ENCODE measurements around the gene ZNF428.

GRCh38 chr19:43620061-43621001 is 902 bp upstream of the ZNF428 start:
- TF ChIP-seq CTCF (IDR thresholded peaks at IDR 0.05 in 4 of 5, conservative IDR thresholded peaks at IDR 0.05 in 1 of 5) (no peak), POLR2A (IDR thresholded peaks at IDR 0.05) (no peak)

Data from gastrocnemius medialis (tissue), 4 donors.